Measurements from ENCODE around the gene LINC00632. TPM values are rescaled to one million over a fixed set of nuclear protein-coding genes. Genes with fewer than 3 reads are reported as not detected.

LINC00632 gene
- total and polyA plus RNA-seq, 3 donors from 2014 or later: 0.87 to 10.2 (median 9.7) TPM

DNA sequence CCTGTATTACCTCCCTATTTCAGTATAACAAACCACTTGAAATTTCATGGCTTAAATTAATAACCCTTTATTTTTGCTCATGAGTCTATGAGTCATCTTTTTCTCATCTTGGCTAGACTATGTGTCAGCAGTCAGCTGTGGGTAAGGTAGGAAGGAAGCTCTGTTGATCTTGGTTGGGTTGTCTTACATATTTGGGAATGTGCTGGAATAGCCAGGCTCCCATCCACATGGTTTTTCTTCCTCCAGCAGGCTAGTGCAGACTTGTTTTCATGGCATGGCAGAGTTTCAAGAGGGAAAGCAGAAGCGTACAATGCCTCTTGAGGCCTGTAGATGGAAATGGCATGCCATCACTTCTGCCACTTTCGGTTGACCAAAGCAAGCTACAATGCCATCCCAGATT lies 89.7 kb downstream of the LINC00632 start:
- intact Hi-C loops (cut with DNase I; ENCODE audit: low total_unique reads): no loop called here
- WGBS, 2 donors: 100% methylated on average over 2 of the region's 2 CpGs; no CpG with 5 or more reads in 1 of the 2 donors
- Histone ChIP-seq H3K27ac (no peak overlapping the region), H3K27me3 (no peaks in the 10 kb centered on the region), H3K9me3 (no peaks in the 10 kb centered on the region), H3K36me3 (ENCODE audit: low read depth, missing control alignments) (no peaks in the 10 kb centered on the region), H3K4me1 (no peaks in the 10 kb centered on the region), H3K4me3 (no peak overlapping the region)
- DNase-seq: no peak
- TF ChIP-seq CTCF (IDR thresholded peaks at IDR 0.05) (no peak), POLR2A (IDR thresholded peaks at IDR 0.05) (no peak)

- WGBS, 2 donors: 100% methylated on average over 1 of the region's 1 CpG; no CpG with 5 or more reads in 1 of the 2 donors
Observed at GRCh38 chrX:140804292-140804691, 94.7 kb downstream of the LINC00632 start.

GRCh38 chrX:140815868-140816267 lies 106.3 kb downstream of the LINC00632 start:
- DNase-seq: peak; percentile 15
- WGBS, 2 donors: 6% methylated on average over 5 of the region's 6 CpGs; no CpG with 5 or more reads in 1 of the 2 donors

More at GRCh38 chrX:140804292-140804691, 94.7 kb downstream of the LINC00632 start:
- TF ChIP-seq CTCF (IDR thresholded peaks at IDR 0.05) (no peak), POLR2A (IDR thresholded peaks at IDR 0.05) (no peak)
- intact Hi-C loops (cut with DNase I; ENCODE audit: low total_unique reads): no loop called here
- Histone ChIP-seq H3K4me1 (no peaks in the 10 kb centered on the region), H3K27ac (no peak overlapping the region), H3K27me3 (no peaks in the 10 kb centered on the region), H3K4me3 (no peak overlapping the region), H3K36me3 (ENCODE audit: low read depth, missing control alignments) (no peaks in the 10 kb centered on the region), H3K9me3 (no peaks in the 10 kb centered on the region)
- DNase-seq: no peak

GRCh38 chrX:140817943-140818342 lies 108.4 kb downstream of the LINC00632 start:
- no peak for DNase-seq
- H3K4me3 ChIP-seq: no peak overlapping the region
- H3K27ac ChIP-seq: no peak overlapping the region
- H3K9me3 ChIP-seq: no peaks in the 10 kb centered on the region
- TF ChIP-seq POLR2A (IDR thresholded peaks at IDR 0.05) (no peak), CTCF (IDR thresholded peaks at IDR 0.05) (peak in 2 of 3 experiments; percentile 21 to 45)
- no peaks in the 10 kb centered on the region for H3K4me1 ChIP-seq
- no peaks in the 10 kb centered on the region for H3K27me3 ChIP-seq
- H3K36me3 ChIP-seq (ENCODE audit: low read depth, missing control alignments): no peaks in the 10 kb centered on the region
- intact Hi-C loops (cut with DNase I; ENCODE audit: low total_unique reads): no loop called here
- WGBS, 2 donors: 32 to 44% methylated on average over 5 to 6 of the region's 6 CpGs

More at GRCh38 chrX:140815868-140816267, 106.3 kb downstream of the LINC00632 start:
- Histone ChIP-seq H3K27me3 (no peaks in the 10 kb centered on the region), H3K36me3 (ENCODE audit: low read depth, missing control alignments) (no peaks in the 10 kb centered on the region), H3K4me1 (no peaks in the 10 kb centered on the region), H3K9me3 (no peaks in the 10 kb centered on the region), H3K27ac (no peak overlapping the region), H3K4me3 (no peak overlapping the region)
- TF ChIP-seq CTCF (IDR thresholded peaks at IDR 0.05): no peak
- TF ChIP-seq POLR2A (IDR thresholded peaks at IDR 0.05): no peak
- intact Hi-C loops (cut with DNase I; ENCODE audit: low total_unique reads): no loop called here

- Histone ChIP-seq H3K27ac (no peak overlapping the region), H3K4me3 (no peak overlapping the region), H3K9me3 (no peaks in the 10 kb centered on the region), H3K4me1 (no peaks in the 10 kb centered on the region), H3K27me3 (no peaks in the 10 kb centered on the region), H3K36me3 (ENCODE audit: low read depth, missing control alignments) (no peaks in the 10 kb centered on the region)
- intact Hi-C loops (cut with DNase I; ENCODE audit: low total_unique reads): no loop called here
- no peak for TF ChIP-seq POLR2A (IDR thresholded peaks at IDR 0.05)
- no peak for TF ChIP-seq CTCF (IDR thresholded peaks at IDR 0.05)
- DNase-seq: no peak
- WGBS, 2 donors: 58 to 62% methylated on average over 3 of the region's 3 CpGs
Observed at GRCh38 chrX:140821280-140821679, 111.7 kb downstream of the LINC00632 start.

Data from testis (tissue), 3 donors.